ENCODE measurements around the gene LRPPRC.

LRPPRC gene

DNA sequence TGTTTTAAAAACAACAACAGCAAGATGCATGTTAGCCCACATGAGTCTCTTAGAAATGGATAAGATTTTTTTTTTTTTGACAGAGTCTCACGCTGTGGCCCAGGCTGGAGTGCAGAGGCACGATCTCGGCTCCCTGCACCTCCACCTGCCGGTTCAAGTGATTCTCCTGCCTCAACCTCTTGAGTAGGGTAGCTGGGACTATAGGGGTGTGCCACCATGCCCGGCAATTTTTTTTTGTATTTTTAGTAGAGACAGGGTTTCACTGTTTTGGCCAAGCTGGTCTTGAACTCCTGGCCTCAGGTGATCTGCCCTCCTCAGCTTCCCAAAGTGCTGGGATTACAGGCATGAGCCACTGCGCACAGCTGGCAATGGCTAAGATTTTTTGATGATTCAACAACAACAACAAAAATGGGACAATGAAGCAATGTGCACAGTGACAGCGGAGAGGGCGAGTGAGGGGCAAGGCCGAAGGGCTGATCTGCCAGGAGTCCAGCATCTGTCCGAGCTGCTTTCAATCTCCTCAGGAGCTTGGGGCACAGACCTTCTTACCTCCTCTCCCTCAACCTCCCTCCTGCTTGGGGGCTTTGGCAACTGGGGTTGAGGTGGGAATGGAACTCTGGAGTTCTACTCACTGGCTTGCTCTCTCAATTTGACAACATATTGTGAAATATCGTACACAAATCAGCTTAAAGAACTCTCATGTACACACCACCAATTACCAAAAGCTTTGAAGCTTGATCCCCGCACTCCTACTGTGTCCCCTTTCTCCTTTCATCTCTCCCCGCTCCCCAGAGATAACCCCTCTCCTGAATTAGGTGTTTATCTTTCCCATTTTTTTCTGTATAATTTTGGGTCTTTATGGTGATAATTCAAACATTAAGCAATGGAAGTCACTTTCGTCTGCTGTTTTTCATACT, 153.6 kb downstream of the LRPPRC start:
- TF ChIP-seq, protein P1, sequence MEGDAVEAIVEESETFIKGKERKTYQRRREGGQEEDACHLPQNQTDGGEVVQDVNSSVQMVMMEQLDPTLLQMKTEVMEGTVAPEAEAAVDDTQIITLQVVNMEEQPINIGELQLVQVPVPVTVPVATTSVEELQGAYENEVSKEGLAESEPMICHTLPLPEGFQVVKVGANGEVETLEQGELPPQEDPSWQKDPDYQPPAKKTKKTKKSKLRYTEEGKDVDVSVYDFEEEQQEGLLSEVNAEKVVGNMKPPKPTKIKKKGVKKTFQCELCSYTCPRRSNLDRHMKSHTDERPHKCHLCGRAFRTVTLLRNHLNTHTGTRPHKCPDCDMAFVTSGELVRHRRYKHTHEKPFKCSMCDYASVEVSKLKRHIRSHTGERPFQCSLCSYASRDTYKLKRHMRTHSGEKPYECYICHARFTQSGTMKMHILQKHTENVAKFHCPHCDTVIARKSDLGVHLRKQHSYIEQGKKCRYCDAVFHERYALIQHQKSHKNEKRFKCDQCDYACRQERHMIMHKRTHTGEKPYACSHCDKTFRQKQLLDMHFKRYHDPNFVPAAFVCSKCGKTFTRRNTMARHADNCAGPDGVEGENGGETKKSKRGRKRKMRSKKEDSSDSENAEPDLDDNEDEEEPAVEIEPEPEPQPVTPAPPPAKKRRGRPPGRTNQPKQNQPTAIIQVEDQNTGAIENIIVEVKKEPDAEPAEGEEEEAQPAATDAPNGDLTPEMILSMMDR (IDR thresholded peaks at IDR 0.05; ENCODE audit: control insufficient read depth, extremely low read depth, insufficient read depth): no peak
- H3K4me3 ChIP-seq (ENCODE audit: low read depth, low read length): no peak overlapping the region
- no peak for DNase-seq (ENCODE audit: low read depth)

DNA sequence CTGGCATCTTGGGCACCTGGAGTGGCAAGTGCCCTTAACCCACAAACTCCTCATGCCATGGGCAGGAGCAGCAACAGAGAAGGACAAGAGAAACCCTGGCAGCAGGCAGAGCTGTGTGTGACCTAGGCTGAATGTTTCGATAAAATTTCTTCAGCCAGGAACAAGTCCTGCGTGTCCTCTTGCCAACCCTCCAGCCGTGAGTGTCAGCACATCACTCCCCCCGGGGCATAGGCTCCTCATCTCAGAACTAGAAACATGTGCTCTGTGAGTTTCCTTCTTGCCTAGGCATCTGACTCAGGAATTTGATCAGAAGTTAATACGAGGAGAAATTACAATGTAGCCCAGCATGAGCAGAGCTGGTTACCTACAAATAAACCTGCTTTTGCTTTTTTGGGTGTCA, 154.8 kb downstream of the LRPPRC start:
- no peak overlapping the region for H3K4me3 ChIP-seq (ENCODE audit: low read depth, low read length)
- DNase-seq (ENCODE audit: low read depth): no peak
- TF ChIP-seq, protein P1 (IDR thresholded peaks at IDR 0.05; ENCODE audit: control insufficient read depth, extremely low read depth, insufficient read depth): no peak

DNA sequence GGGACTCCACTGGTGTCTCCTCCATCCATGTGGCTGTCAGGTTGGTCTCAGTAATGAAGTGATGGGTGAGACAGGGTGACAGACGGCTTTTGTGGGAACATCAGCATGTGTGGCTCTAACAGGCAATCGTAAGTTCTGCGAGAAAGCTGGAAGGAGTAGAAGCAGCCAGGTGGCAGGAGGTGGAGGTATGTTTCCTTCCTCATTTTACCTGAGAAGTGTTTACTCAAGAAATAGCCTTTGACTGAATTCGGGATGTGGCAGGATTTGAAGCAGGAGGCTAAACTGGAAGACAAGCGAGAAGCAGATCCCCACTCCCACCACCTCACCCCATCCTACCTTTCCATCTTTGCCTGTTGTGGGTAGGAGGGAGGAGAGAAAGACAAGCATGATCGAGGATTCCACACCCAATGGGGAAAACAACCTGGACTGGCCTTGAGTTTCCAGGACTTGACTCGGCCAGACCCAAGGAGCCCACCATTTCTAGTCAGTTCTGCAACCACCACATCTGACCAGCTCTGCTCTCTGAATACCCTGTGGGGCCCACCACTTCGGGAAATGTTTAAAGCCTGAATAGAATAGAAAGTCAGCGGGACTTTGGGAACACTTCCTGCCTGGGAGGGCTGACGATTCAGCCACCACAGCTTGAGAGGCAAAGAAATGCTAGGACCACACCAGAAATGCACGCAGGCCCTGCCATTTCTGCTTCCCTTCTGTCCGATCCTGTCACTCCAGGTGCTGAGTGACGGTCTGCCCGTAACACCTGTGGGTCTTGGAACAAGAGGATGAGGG, 155.8 kb downstream of the LRPPRC start:
- TF ChIP-seq, protein P1 (IDR thresholded peaks at IDR 0.05; ENCODE audit: control insufficient read depth, extremely low read depth, insufficient read depth): no peak
- no peak for DNase-seq (ENCODE audit: low read depth)
- no peak overlapping the region for H3K4me3 ChIP-seq (ENCODE audit: low read depth, low read length)

DNA sequence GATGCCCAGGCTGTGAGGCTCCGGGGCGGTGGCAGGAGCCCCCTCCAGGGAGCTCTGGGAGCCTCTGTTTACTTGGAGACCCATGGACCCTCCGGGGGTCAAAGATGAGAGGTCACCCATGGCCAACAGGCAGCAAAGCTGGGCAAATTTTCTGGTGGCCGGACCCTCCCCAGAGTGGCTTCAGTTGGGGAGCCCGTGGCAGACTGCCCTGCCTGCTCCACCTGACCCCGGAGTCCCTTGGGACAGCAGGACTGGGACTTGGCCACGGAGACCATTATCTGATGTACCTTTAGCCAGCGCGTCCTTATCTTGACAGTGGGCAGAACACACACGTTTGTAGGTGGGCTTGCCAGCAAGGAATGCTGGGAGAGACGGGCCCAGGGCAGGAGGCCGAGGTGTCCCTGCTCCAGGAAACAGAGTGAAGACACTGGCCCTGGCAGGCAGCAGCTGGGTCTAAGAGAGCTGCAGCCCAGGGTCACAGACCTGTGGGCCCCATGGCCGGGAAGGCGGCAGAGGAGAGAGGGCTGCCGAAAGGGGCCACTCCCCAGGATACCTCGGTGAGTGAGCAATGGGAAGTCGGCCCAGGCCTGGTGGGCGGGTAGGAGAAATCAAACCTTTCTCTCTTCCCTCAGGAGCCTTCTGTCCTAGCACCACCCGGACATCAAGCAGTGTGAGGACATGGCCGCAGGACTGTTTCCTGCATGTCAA, 157.1 kb downstream of the LRPPRC start, which contains the start of the genes ABCG5 and ABCG8:
Gene ABCG5 (minus strand): TSS at position 280 of the 708 bp plus-strand sequence. CDS start 160 bp downstream, at position 120.
Gene ABCG8 (plus strand): TSS at position 412 of the 708 bp plus-strand sequence. CDS start 83 bp downstream, at position 495.
- TF ChIP-seq, protein P1 (IDR thresholded peaks at IDR 0.05; ENCODE audit: control insufficient read depth, extremely low read depth, insufficient read depth): no peak

DNA sequence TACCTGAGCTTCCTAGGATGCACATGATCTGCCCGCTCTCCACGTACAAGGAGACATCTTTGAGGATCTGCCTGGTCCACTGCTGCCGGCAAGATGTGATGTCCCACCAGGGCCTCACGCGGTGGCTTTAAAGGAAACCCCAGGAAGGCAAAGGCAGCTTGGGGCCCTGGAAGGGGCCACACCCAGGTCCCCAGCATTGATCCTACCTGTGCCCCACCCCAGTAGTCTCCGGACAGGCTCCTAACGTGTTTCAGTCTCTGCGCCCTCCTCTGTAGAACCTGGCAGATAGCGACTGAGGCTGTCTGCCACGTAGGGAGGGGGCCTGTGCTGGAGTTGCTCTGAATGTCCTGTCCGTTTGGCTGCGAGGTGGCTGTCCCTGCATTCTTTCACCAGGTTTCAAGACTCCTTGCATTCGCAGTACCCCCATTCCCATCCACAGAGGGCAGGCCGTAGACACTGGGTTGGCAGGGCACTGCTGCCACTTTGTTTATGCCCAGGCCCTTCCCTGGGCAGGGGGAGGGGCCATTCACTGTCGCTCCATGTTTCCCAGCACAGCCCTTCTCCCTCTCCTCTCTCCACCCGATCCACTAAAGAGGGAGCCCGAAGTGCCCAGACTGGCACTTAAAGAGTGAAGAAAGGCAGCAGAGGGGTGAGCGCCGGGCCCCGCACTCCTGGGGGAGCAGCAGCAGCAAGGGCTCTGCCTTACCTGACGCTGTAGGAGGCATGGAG, 157.8 kb downstream of the LRPPRC start:
- DNase-seq (ENCODE audit: low read depth): no peak
- no peak overlapping the region for H3K4me3 ChIP-seq (ENCODE audit: low read depth, low read length)
- TF ChIP-seq, protein P1 (IDR thresholded peaks at IDR 0.05; ENCODE audit: control insufficient read depth, extremely low read depth, insufficient read depth): no peak

More for the DNA sequence above, 157.1 kb downstream of the LRPPRC start, which contains the start of the genes ABCG5 and ABCG8:
- H3K4me3 ChIP-seq (ENCODE audit: low read depth, low read length): no peak within 1 kb of the TSS
- DNase-seq (ENCODE audit: low read depth): no peak

DNA sequence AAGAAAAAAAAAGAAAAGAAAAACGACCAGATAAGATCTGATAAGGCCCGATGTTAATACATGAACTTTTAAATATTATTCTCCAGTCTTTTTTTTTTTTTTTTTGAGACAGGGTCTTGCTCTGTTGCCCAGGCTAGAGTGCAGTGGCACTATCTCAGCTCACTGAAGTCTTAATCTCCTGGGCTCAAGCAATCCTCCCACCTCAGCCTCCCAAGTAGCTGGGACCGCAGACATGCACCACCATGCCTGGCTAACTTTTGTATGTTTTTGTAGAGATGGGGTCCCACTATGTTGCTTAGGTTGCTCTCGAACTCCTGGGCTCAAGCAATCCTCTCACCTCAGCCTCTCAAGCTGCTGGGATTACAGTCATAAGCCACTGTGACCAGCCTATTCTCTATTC, 158.8 kb downstream of the LRPPRC start:
- no peak overlapping the region for H3K4me3 ChIP-seq (ENCODE audit: low read depth, low read length)
- TF ChIP-seq, protein P1 (IDR thresholded peaks at IDR 0.05; ENCODE audit: control insufficient read depth, extremely low read depth, insufficient read depth): no peak
- no peak for DNase-seq (ENCODE audit: low read depth)
